ENCODE data around the gene TASOR2. TPM values are rescaled to one million over a fixed set of nuclear protein-coding genes. Genes with fewer than 3 reads are reported as not detected.

The TASOR2 gene
- total RNA-seq, 2 experiments from 2014 or later, result 52.0 to 56.0 TPM

GRCh38 chr10:5647507-5648240, 37.0 kb upstream of the TASOR2 start:
- CTCF ChIA-PET, result no interaction called here
- Mint-ChIP-seq H3K4me3 (no peak overlapping the region), H3K9me3 (ENCODE audit: low read depth) (no peaks in the 10 kb centered on the region), H3K4me1 (no peaks in the 10 kb centered on the region), H3K36me3 (no peaks in the 10 kb centered on the region), H3K27ac (no peak overlapping the region), H3K27me3 (no peaks in the 10 kb centered on the region)
- DNase-seq (no peak), ATAC-seq (no peak)

GRCh38 chr10:5648494-5649457, 35.9 kb upstream of the TASOR2 start:
- Mint-ChIP-seq H3K27me3 (no peaks in the 10 kb centered on the region), H3K4me3 (no peak overlapping the region), H3K9me3 (ENCODE audit: low read depth) (no peaks in the 10 kb centered on the region), H3K27ac (no peak overlapping the region), H3K36me3 (no peaks in the 10 kb centered on the region), H3K4me1 (no peaks in the 10 kb centered on the region)
- ATAC-seq (peak; percentile 22), DNase-seq (no peak)
- CTCF ChIA-PET, result no interaction called here

- CTCF ChIA-PET, result no interaction called here
- Mint-ChIP-seq H3K27me3 (no peaks in the 10 kb centered on the region), H3K4me3 (no peak overlapping the region), H3K27ac (no peak overlapping the region), H3K9me3 (ENCODE audit: low read depth) (no peaks in the 10 kb centered on the region), H3K36me3 (no peaks in the 10 kb centered on the region), H3K4me1 (peaks cover 5% of the 10 kb centered on the region)
- ATAC-seq (no peak), DNase-seq (no peak)
Observed at GRCh38 chr10:5649746-5650145, 34.9 kb upstream of the TASOR2 start.

GRCh38 chr10:5650664-5651387, 33.8 kb upstream of the TASOR2 start:
- Mint-ChIP-seq H3K4me3 (no peak overlapping the region), H3K27me3 (no peaks in the 10 kb centered on the region), H3K4me1 (peaks cover 11% of the 10 kb centered on the region), H3K27ac (no peak overlapping the region), H3K36me3 (no peaks in the 10 kb centered on the region), H3K9me3 (ENCODE audit: low read depth) (no peaks in the 10 kb centered on the region)
- CTCF ChIA-PET, result no interaction called here
- DNase-seq (no peak), ATAC-seq (no peak)

- no peak for DNase-seq
- Mint-ChIP-seq H3K9me3 (ENCODE audit: low read depth) (no peaks in the 10 kb centered on the region), H3K36me3 (no peaks in the 10 kb centered on the region), H3K27me3 (no peaks in the 10 kb centered on the region), H3K27ac (no peak overlapping the region), H3K4me3 (no peak overlapping the region), H3K4me1 (peaks cover 11% of the 10 kb centered on the region)
- ATAC-seq, result no peak
- CTCF ChIA-PET, result interaction anchor here (0.6 kb wide), 1 partner anchor 30 kb away, joined by 3 read pairs; no protein-coding TSS in a partner anchor
Observed at GRCh38 chr10:5651388-5651764, 33.3 kb upstream of the TASOR2 start.

- Mint-ChIP-seq H3K4me3 (no peak overlapping the region), H3K27ac (no peak overlapping the region), H3K9me3 (ENCODE audit: low read depth) (no peaks in the 10 kb centered on the region), H3K4me1 (peaks cover 22% of the 10 kb centered on the region), H3K27me3 (no peaks in the 10 kb centered on the region), H3K36me3 (no peaks in the 10 kb centered on the region)
- CTCF ChIA-PET, result no interaction called here
- ATAC-seq (no peak), DNase-seq (no peak)
Observed at GRCh38 chr10:5652746-5653145, 31.9 kb upstream of the TASOR2 start.

GRCh38 chr10:5654218-5654755, 30.4 kb upstream of the TASOR2 start:
- H3K9me3 Mint-ChIP-seq (ENCODE audit: low read depth), result no peaks in the 10 kb centered on the region
- CTCF ChIA-PET, result interaction anchor here (0.8 to 1.0 kb wide), 2 partner anchors 14 to 24 kb away, joined by 3 read pairs; no protein-coding TSS in a partner anchor
- H3K4me3 Mint-ChIP-seq, result no peak overlapping the region
- DNase-seq (no peak), ATAC-seq (no peak)
- H3K36me3 Mint-ChIP-seq, result no peaks in the 10 kb centered on the region
- peaks cover 25% of the 10 kb centered on the region for H3K4me1 Mint-ChIP-seq
- no peaks in the 10 kb centered on the region for H3K27me3 Mint-ChIP-seq
- H3K27ac Mint-ChIP-seq, result no peak overlapping the region

GRCh38 chr10:5655121-5655520, 29.5 kb upstream of the TASOR2 start:
- CTCF ChIA-PET, result interaction anchor here (1.0 kb wide), 1 partner anchor 25 kb away, joined by 3 read pairs; no protein-coding TSS in a partner anchor
- DNase-seq (no peak), ATAC-seq (peak; percentile 24)
- Mint-ChIP-seq H3K4me1 (peaks cover 33% of the 10 kb centered on the region), H3K27me3 (no peaks in the 10 kb centered on the region), H3K27ac (no peak overlapping the region), H3K9me3 (ENCODE audit: low read depth) (no peaks in the 10 kb centered on the region), H3K4me3 (no peak overlapping the region), H3K36me3 (no peaks in the 10 kb centered on the region)

GRCh38 chr10:5656737-5657579, 27.7 kb upstream of the TASOR2 start:
- CTCF ChIA-PET, result interaction anchor here (0.6 to 1.1 kb wide), 3 partner anchors 28 to 223 kb away, joined by 3 read pairs; no protein-coding TSS in a partner anchor
- Mint-ChIP-seq H3K4me3 (no peak overlapping the region), H3K27ac (no peak overlapping the region)

GRCh38 chr10:5658871-5659618, 25.6 kb upstream of the TASOR2 start:
- H3K9me3 Mint-ChIP-seq (ENCODE audit: low read depth), result no peaks in the 10 kb centered on the region
- H3K4me3 Mint-ChIP-seq, result no peak overlapping the region
- H3K36me3 Mint-ChIP-seq, result no peaks in the 10 kb centered on the region
- H3K27me3 Mint-ChIP-seq, result no peaks in the 10 kb centered on the region
- ATAC-seq (no peak), DNase-seq (no peak)
- H3K4me1 Mint-ChIP-seq, result peaks cover 40% of the 10 kb centered on the region
- no peak overlapping the region for H3K27ac Mint-ChIP-seq
- CTCF ChIA-PET, result no interaction called here

More at GRCh38 chr10:5656737-5657579, 27.7 kb upstream of the TASOR2 start:
- H3K4me1 Mint-ChIP-seq, result peaks cover 40% of the 10 kb centered on the region
- H3K9me3 Mint-ChIP-seq (ENCODE audit: low read depth), result no peaks in the 10 kb centered on the region
- H3K36me3 Mint-ChIP-seq, result no peaks in the 10 kb centered on the region
- H3K27me3 Mint-ChIP-seq, result no peaks in the 10 kb centered on the region
- ATAC-seq (no peak), DNase-seq (no peak)

GRCh38 chr10:5659702-5660528, 24.7 kb upstream of the TASOR2 start:
- Mint-ChIP-seq H3K4me3 (no peak overlapping the region), H3K27me3 (peaks cover 3% of the 10 kb centered on the region), H3K9me3 (ENCODE audit: low read depth) (no peaks in the 10 kb centered on the region), H3K27ac (peak overlapping the region; percentile 8), H3K4me1 (peaks cover 35% of the 10 kb centered on the region), H3K36me3 (no peaks in the 10 kb centered on the region)
- DNase-seq (peak; percentile 63), ATAC-seq (peak; percentile 68)
- CTCF ChIA-PET, result interaction anchor here (1.6 kb wide), 1 partner anchor 30 kb away, joined by 6 read pairs; no protein-coding TSS in a partner anchor

Measured in activated CD8-positive, alpha-beta memory T cell treated with anti-CD3 and anti-CD28 coated beads, Interleukin-2, amount 10 ng/mL, durations not matched to agents 7 days and 5 days (primary cell).